Esophagus (tissue), 2 donors: ENCODE measurements around the gene ZNF639. TPM values are rescaled to one million over a fixed set of nuclear protein-coding genes. Genes with fewer than 3 reads are reported as not detected.

ENCODE experiments used
- H3K27ac ChIP-seq, 2 donors: one replicate each; pipeline ENCODE4 v1.5.1; 2013; ENCODE audit warnings: low read depth in 2 of 2, mild to moderate bottlenecking in 2 of 2, inconsistent platforms in 1 of 2, low read length in 1 of 2, moderate library complexity in 1 of 2
- H3K27me3 ChIP-seq, 2 donors: one replicate each; pipeline ENCODE4 v1.6.1; 2013; ENCODE audit warnings: low read length in 2 of 2, control low read depth in 1 of 2, mild to moderate bottlenecking in 1 of 2; ENCODE audit not compliant: insufficient read depth in 2 of 2, control insufficient read depth in 1 of 2
- H3K36me3 ChIP-seq, 2 donors: one replicate each; pipeline ENCODE4 v1.6.1; 2013; ENCODE audit warnings: low read length in 1 of 2; ENCODE audit not compliant: control insufficient read depth in 2 of 2, insufficient read depth in 2 of 2
- H3K4me1 ChIP-seq, 2 donors: one replicate each; pipeline ENCODE4 v1.6.1; 2013; ENCODE audit warnings: low read length in 1 of 2; ENCODE audit not compliant: control insufficient read depth in 2 of 2, insufficient read depth in 2 of 2
- H3K4me3 ChIP-seq, 2 donors: one replicate each; pipeline ENCODE4 v1.5.1; 2013; ENCODE audit warnings: low read length in 2 of 2, mild to moderate bottlenecking in 2 of 2, low read depth in 1 of 2, moderate library complexity in 1 of 2
- H3K9me3 ChIP-seq, 2 donors: one replicate each; pipeline ENCODE4 v1.6.1; 2013; ENCODE audit warnings: mild to moderate bottlenecking in 2 of 2, low read depth in 1 of 2, low read length in 1 of 2, moderate library complexity in 1 of 2; ENCODE audit not compliant: control insufficient read depth in 2 of 2, insufficient read depth in 1 of 2
- WGBS, 2 donors: extraction: QIAGEN DNeasy Blood & Tissue Kit; methylation state at CpG; one replicate each; pipeline ENCODE4 v1.1.7; 2013; 5-methylcytosine and 5-hydroxymethylcytosine counted together
- polyA plus RNA-seq, 2 donors: library from polyadenylated mRNA; stranded (reverse); fragments of 200-250 nt; gene quantifications; one replicate each; pipeline ENCODE4 v1.2.3, GENCODE V29; 2013
- donor health status: healthy with polysubstance abuse.
- donor health status: Bipolar disorder and iron deficiency.

Gene ZNF639
- polyA plus RNA-seq, 2 donors: 9.2 to 14.4 TPM

GRCh38 chr3:179336345-179336929, 13.6 kb downstream of the ZNF639 start:
- H3K27me3 ChIP-seq: no peaks in the 10 kb centered on the region
- no peak overlapping the region for H3K4me3 ChIP-seq
- H3K9me3 ChIP-seq: no peaks in the 10 kb centered on the region
- no peaks in the 10 kb centered on the region for H3K4me1 ChIP-seq
- peaks cover 0 to 3% of the 10 kb centered on the region in 2 donors for H3K36me3 ChIP-seq
- 28 to 37% methylated on average over 1 of the region's 1 CpG for WGBS, 2 donors
- no peak overlapping the region for H3K27ac ChIP-seq

GRCh38 chr3:179347345-179348194, 24.7 kb downstream of the ZNF639 start, which contains the start of gene MFN1:
MFN1 (plus strand) TSS chr3:179347709; CDS start chr3:179348852, 1,143 bp downstream.
- 0 to 1% methylated on average over 54 to 63 of the region's 63 CpGs for WGBS, 2 donors
- peak within 1 kb of the TSS; percentile 72 to 96 for H3K4me3 ChIP-seq
- no peaks in the 10 kb centered on the region for H3K9me3 ChIP-seq
- peaks cover 0 to 2% of the 10 kb centered on the region in 2 donors for H3K4me1 ChIP-seq
- peaks cover 0 to 3% of the 10 kb centered on the region in 2 donors for H3K36me3 ChIP-seq
- peak within 1 kb of the TSS; percentile 93 to 97 for H3K27ac ChIP-seq
- no peaks in the 10 kb centered on the region for H3K27me3 ChIP-seq

- Histone ChIP-seq H3K36me3 (peaks cover 0 to 3% of the 10 kb centered on the region in 2 donors), H3K27ac (peak overlapping the region; percentile 93 to 97), H3K9me3 (no peaks in the 10 kb centered on the region), H3K4me1 (peaks cover 0 to 2% of the 10 kb centered on the region in 2 donors), H3K4me3 (peak overlapping the region; percentile 72 to 96), H3K27me3 (no peaks in the 10 kb centered on the region)
- WGBS, 2 donors: 24 to 25% methylated on average over 5 of the region's 5 CpGs
These were observed 25.6 kb downstream of the ZNF639 start for GRCh38 chr3:179348325-179349013.

GRCh38 chr3:179355996-179356395, 33.2 kb downstream of the ZNF639 start:
- H3K4me3 ChIP-seq: no peak overlapping the region
- no peaks in the 10 kb centered on the region for H3K4me1 ChIP-seq
- H3K36me3 ChIP-seq: peaks cover 10 to 19% of the 10 kb centered on the region in 2 donors
- no peaks in the 10 kb centered on the region for H3K27me3 ChIP-seq
- WGBS, 2 donors: 95 to 97% methylated on average over 1 of the region's 1 CpG
- H3K9me3 ChIP-seq: no peaks in the 10 kb centered on the region
- no peak overlapping the region for H3K27ac ChIP-seq

- Histone ChIP-seq H3K27ac (no peak overlapping the region), H3K36me3 (peaks cover 2 to 3% of the 10 kb centered on the region in 2 donors), H3K27me3 (no peaks in the 10 kb centered on the region), H3K4me1 (no peaks in the 10 kb centered on the region), H3K9me3 (no peaks in the 10 kb centered on the region), H3K4me3 (no peak overlapping the region)
- WGBS, 2 donors: 95 to 96% methylated on average over 5 of the region's 5 CpGs
These were observed 40.5 kb downstream of the ZNF639 start for GRCh38 chr3:179363332-179363731.

GRCh38 chr3:179369621-179370020, 46.8 kb downstream of the ZNF639 start:
- WGBS, 2 donors: 97 to 98% methylated on average over 1 of the region's 1 CpG
- H3K27me3 ChIP-seq: no peaks in the 10 kb centered on the region
- peaks cover 0 to 2% of the 10 kb centered on the region in 2 donors for H3K36me3 ChIP-seq
- no peak overlapping the region for H3K4me3 ChIP-seq
- no peak overlapping the region for H3K27ac ChIP-seq
- no peaks in the 10 kb centered on the region for H3K9me3 ChIP-seq
- no peaks in the 10 kb centered on the region for H3K4me1 ChIP-seq

GRCh38 chr3:179373938-179374337, 51.1 kb downstream of the ZNF639 start:
- peaks cover 0 to 2% of the 10 kb centered on the region in 2 donors for H3K36me3 ChIP-seq
- 97 to 99% methylated on average over 6 of the region's 6 CpGs for WGBS, 2 donors

GRCh38 chr3:179375091-179375999, 52.5 kb downstream of the ZNF639 start:
- Histone ChIP-seq H3K4me3 (no peak overlapping the region), H3K36me3 (peaks cover under 1 to 2% of the 10 kb centered on the region in 2 donors)

More at GRCh38 chr3:179373938-179374337, 51.1 kb downstream of the ZNF639 start:
- no peaks in the 10 kb centered on the region for H3K9me3 ChIP-seq
- no peak overlapping the region for H3K4me3 ChIP-seq
- H3K27ac ChIP-seq: no peak overlapping the region
- no peaks in the 10 kb centered on the region for H3K4me1 ChIP-seq
- no peaks in the 10 kb centered on the region for H3K27me3 ChIP-seq

GRCh38 chr3:179376474-179376873, 53.6 kb downstream of the ZNF639 start:
- Histone ChIP-seq H3K9me3 (no peaks in the 10 kb centered on the region), H3K27me3 (no peaks in the 10 kb centered on the region), H3K27ac (no peak overlapping the region), H3K4me1 (no peaks in the 10 kb centered on the region), H3K36me3 (peaks cover 0 to 7% of the 10 kb centered on the region in 2 donors), H3K4me3 (no peak overlapping the region)
- WGBS, 2 donors: 88 to 92% methylated on average over 1 of the region's 1 CpG

More at GRCh38 chr3:179375091-179375999, 52.5 kb downstream of the ZNF639 start:
- no peaks in the 10 kb centered on the region for H3K4me1 ChIP-seq
- 90% methylated on average over 12 of the region's 12 CpGs for WGBS, 2 donors
- no peaks in the 10 kb centered on the region for H3K27me3 ChIP-seq
- H3K9me3 ChIP-seq: no peaks in the 10 kb centered on the region
- H3K27ac ChIP-seq: no peak overlapping the region
